Activated CD4-positive, CD25-positive, alpha-beta regulatory T cell treated with anti-CD3 and anti-CD28 coated beads, Interleukin-2, amount 50 U/mL, for 16 hours (primary cell): ENCODE measurements around the gene IL5RA.

Experiments used
- DNase-seq: peaks from one replicate; pipeline ENCODE4 v3.0.0-alpha.2; 2020; ENCODE audit warnings: low read depth, low spot score

Gene IL5RA

GRCh38 chr3:3107181-3107580 lies 3.0 kb downstream of the IL5RA start:
- DNase-seq = no peak

DNA sequence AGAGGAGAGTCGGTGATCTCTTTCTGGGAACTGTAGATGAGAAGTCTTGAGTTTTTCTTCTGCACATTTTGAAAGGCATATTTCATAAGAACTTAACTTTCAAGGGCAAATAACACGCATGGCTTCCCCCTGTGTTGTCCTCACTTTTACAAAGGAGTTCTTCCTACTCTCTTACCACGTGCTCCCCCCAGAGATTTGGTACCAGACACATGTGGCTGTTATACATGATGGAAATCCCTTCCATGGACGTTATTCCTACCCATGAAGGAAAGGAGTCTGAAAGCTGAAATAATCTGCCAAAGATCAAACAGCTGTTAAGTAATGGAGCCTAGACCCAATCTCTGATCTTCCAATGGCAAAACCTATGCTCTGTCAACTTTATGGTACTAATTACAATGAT lies 4.4 kb downstream of the IL5RA start:
- no peak for DNase-seq

DNA sequence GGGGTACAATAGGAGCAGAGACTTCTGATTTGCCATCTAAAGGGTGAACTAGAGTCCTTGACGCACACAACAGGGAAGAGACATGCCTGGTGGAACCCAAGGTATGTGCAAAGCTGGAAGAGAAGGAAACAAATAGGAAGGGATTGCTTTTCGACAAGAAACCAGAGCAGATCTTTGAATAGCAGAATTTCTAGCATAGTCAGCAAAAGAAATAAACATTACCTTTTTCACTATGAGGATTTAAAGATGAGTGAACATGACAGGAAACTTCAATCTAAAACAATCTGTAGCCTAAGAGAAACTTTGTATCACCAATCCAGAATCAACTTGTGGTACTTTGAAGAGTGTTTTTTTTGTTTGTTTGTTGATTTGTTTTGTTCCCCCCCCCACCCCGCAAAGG lies 4.9 kb downstream of the IL5RA start:
- no peak for DNase-seq

GRCh38 chr3:3102751-3103150 lies 7.4 kb downstream of the IL5RA start:
- DNase-seq = no peak

DNA sequence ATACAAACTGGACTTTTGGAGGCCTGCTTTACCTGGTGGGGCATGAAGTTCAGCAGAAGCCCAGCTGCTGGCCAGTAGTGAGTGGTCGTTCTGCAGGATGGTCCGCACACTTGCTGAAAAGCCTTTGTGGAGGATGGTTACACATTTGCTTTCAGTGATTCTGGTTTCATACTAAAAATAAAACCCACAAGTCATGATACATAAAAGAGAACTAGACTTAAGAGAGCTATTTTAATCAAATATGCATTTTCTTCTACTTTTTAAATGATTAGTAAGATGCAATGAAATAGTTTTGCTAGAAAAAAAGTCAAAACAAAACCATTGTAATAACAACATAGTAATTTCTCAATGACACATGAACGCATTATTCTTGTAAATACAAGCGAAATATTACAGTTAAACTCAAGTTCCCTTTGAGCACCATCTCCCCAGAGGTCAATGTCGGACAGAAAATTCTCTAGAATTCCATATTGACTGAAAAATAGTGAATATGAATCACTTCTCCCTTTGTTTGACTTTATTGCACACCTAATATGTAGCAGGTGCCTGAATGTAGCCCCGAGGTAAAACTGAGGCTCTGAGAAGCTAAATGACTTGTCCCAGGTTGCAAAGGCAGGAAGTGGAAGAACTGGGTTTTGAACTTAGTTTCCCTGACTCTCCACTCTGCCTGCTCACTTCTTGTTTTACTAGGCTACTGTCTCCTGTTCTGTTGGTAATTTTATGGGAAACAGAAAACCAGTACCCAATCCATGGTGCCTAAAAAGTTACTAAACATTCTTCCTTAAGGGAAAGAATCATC lies 8.3 kb downstream of the IL5RA start:
- no peak for DNase-seq

DNA sequence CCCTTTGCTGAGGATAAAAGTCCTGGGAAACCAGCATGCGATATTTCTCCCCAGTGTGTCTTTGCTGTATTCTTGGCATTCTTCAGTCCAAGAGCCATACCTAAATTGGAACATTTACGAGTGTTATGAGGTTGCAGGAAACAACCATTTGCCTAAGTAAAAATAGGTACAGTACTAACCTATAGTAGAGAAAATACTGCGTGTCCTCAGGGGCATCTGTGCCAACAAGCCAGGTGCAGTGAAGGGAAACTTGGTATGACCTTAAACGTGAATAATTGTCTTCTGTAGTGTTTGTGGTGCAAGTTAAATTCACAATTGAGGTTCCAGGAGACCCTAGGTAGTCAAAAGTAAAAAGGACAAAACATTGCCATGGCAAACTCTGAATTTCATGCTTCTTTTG lies 12.2 kb downstream of the IL5RA start:
- DNase-seq = no peak

DNA sequence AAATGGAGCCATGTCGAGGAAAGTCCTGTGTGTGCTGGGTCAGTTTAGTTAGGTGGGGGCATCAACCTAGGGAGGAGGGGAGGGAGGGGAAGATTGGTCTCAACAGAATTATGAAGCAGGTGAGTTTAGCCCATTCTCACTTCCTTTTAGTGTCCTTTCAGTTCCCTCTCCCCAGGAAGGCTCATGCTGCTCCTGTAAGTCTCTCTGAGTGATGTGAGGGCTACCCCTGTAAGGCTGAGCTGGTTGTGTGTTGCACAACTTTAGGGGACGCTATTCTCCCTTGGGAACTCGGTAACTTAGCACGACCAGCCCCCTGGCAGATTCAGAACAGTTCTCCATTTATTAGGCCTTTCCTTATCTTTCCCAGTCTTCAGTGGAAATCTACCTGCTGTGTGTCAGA lies 21.2 kb downstream of the IL5RA start:
- no peak for DNase-seq

DNA sequence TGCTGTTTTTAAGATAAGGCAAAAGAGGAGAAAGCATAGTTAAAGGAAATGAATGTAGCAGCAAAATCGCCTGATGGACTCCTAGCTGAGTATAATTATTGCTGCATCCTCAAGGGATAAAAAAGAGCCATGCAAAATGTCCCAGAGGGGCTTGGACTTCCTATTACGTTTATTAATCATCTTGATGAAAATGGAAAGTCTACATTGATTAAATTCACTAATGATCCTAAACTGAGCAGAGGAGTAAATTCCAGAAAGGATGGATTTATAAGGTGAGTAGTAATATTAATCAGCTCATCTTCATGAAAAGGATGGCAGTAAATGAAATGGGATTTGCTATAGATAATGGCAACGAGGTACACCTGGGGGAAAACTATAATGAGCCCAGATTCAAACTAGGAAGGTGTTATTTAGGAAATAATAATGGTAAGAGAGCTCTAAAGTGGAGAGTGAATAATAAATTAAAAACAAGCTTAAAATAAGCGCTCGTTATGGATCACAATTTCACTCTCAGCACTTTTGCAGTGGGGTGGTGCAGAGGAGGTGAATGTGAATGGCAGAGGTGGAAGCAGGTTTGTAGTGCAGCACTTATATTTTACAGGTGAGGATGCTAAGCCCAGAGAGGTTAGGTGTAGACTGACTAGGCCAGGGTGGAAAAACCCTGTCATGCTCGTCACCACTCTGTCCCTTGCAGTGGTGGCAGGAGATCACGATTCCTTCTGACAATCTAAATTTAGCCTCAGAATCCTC lies 22.3 kb downstream of the IL5RA start:
- no peak for DNase-seq

DNA sequence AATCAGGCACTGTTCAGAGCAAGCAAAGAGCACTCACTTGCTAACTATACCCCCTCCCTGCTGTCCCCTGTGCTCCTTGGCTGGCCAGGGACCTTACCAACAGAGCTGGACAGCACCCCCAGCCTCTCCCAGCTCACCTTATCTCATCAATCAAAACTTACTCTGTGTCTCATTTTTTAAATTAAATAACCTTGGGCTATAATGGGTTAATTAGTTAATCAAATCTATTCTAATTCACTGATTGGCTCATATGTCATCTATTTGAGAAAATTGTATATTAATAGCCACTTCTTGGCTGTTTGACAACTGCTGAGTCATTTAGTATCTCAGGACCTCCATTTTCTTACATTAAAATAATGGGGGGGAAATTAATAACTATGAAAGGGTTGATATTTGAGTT lies 22.9 kb downstream of the IL5RA start:
- no peak for DNase-seq

DNA sequence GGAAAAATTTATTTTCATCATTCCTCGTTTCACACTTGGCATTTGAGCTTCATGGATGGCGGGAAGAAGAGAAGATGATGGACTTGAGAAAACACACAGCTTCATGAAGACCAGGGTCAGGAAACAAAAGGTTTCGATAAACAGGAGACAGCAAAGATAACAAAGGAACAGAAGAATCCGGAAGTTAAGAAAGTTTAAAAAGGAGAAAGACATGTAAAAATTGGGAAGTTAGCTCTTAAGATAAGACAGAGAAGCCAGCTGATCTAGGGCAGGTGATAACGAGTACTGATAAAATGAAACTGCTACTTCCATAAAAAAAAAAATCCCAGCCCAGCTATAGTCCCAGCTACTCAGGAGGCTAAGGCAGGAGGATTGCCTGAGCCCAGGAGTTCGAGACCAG lies 23.9 kb downstream of the IL5RA start:
- DNase-seq = no peak

- no peak for DNase-seq
Observed at GRCh38 chr3:3085782-3086181, 24.4 kb downstream of the IL5RA start.

DNA sequence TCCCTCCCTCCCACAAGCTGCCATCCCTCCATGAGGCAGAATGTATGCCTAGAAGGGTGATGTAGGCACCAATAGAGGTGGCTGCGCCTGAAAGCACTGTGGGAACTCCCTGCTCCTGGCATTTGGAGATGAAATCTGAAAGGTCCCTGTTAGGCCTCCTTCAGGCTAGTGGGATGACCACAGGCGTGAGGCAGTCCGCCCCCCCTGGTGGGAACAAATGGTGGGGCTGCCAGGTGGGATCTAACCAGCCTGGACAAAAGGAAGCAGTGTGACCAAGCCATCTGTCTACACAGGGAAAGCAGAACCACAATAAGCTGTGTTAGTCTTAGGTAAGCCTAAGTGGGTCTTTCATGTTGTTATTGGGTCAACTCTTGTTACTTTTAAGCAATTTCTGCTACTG lies 25.3 kb downstream of the IL5RA start:
- no peak for DNase-seq

- DNase-seq = no peak
Observed at GRCh38 chr3:3082234-3082924, 27.8 kb downstream of the IL5RA start.

- no peak for DNase-seq
Observed at GRCh38 chr3:3081381-3082233, 28.6 kb downstream of the IL5RA start.

GRCh38 chr3:3080309-3080708 lies 29.9 kb downstream of the IL5RA start:
- DNase-seq = no peak

DNA sequence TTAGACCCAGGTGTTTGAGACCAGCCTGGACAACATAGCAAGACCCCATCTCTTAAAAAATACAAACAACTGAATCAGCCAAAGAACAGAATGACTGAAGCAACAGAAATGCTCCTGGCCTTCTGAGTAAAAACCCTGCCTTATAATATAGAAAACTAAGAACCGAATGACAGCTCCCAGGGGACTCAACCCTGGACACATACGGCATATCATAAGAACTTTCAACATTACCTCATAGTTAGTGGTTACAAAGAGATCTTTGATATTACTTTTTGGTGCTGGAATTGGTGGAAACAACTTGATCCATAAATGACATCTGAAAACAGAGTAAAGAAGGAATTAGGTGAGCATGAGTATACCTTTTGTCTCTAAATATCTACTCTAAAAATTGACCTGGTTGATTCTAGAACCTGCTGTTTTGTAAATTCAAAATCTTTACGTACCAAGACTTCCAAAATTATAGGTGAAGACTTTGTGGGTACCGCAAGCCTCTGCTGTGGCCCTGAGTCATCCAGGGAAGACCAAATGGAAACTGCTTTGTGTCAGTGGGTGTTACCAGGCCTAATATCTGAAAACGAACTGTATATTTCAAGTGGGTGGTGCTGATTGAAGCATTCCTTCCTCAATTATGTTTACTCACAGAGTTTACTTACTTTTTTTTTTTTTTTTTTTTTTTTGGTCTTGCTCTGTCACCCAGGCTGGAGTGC lies 35.5 kb downstream of the IL5RA start:
- DNase-seq = no peak

GRCh38 chr3:3071136-3071535 lies 39.0 kb downstream of the IL5RA start:
- DNase-seq = no peak

DNA sequence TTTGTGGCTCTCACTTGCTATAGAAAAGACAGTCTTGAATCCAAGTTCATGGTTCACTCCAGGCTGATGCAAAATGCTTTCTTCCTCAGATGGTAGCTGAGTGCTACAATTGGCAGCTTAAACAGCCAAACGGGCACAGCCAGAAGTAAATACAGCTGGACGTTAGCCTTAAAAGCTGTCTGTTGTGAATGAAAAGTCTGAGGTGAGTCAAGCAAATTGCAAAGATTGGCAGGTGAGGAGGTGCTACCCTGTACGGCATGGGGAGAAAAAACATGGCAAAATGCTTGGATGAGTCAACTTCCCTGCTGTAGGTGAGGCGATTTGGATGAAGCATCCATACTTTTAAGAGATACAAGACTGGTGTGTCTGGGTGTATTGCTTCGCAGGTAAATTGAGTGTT lies 40.5 kb downstream of the IL5RA start:
- no peak for DNase-seq

DNA sequence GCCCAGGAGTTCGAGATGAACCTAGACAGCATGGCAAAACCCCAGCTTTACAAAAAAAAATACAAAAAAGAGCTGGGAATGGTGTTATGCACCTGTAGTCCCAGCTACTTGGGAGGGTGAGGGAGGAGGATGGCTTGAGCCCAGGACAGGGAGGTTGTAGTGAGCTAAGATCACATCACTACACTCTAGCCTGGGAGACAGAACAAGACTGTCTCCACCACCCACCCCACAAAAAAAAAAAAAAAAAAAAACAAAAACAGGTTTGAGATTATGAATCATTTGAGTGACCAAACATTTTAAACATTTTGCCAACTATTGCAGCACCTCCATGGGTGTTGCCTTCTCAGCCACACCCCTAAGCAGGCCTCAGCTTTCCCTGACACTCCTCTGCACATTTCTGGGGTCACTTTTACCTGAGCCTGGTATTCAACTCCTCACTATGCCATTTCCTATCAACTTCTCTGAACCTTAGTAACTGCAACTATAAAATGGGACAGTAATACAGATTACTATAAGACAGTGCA lies 41.8 kb downstream of the IL5RA start:
- no peak for DNase-seq

DNA sequence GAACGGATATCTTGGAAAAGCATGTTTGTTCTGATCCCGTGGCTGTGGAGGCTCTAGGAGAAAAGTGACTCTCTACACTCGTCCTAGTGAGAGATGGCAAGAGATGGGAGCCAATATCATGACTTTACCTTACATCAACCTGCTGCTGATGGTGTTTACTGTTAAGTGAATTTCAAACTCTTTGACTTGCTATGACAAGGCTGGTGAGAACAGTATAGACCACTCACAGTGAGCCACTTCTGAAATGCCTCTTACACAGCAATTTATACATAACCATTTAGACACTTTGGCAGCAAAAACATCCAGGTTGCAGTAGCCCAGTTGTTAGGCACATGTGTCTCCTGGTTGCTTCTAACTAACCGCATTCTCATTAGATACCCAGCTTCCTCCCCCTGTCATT lies 43.3 kb downstream of the IL5RA start:
- DNase-seq = no peak

DNA sequence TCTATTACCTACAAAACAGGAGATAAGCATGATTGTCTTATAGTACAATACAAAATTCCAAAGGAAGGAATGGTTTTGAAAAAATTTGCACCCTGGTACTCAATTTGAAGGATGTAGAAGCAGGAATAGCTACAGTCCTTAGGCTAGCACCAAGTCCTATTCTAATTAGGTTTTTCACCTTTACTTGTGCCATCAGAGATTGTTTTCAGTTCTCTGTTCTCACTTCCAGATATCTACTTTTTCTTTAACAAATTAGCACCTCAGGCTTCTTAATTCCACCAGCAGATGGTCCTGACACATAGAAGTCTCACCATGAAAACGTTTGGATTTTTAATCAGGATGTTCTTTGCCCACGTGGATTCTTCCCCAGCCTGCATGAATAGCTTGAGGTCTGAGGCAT lies 43.8 kb downstream of the IL5RA start:
- DNase-seq = no peak
